Measurements from ENCODE around the gene ANKUB1.
A peak's percentile ranks its signal among the peaks of the same experiment; 100 is the strongest.

ANKUB1 gene

GRCh38 chr3:149808209-149808829 is 16.0 kb upstream of the ANKUB1 start:
- DNase-seq: peak; percentile 76

DNA sequence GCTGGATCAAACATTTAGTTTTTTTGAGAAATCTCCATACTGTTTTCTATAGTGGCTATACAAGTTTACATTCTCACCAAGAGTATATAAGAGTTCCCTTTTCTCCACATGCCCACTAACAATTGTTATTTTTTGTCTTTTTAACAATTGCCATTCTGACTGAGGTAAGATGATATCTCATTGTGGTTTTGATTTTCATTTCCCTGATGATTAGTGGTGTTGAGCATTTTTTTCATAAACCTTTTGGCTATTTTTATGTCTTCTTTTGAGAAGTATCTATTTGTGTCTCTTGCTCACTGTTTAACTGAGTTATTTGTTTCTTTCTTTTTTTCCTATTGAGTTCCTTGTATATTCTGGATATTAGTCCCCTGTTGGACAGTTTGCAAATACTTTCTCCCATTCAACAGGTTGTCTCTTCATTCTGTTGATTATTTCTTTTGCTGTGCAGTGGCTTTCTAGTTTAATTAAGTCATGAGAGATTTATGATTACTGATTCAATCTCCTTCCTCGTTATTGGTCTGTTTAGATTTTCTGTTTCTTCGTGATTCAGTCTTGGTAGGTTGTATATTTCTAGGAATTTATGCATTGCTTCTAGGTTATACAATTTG is 13.9 kb upstream of the ANKUB1 start:
- no peak for DNase-seq

DNA sequence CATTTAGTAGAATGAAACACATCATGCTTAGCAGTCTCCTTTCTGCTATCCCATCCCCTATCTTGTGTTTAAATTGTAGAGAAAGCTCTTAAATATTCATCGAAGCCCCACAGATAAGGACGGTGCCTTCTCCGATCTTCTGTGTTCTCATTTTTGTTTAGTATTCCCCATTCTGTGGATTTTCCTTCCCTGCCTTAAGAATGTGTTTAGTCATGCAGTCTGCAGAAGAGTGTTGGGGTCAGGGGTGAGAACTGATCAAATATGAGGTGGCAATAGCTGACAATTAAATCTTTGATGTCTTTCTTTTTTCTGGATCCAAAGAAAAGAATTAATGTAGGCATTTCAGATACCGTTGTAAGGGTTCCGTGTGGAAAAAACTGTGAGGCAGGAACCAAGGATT is 9.3 kb upstream of the ANKUB1 start:
- DNase-seq: no peak

- DNase-seq: no peak
These were observed 8.8 kb upstream of the ANKUB1 start for GRCh38 chr3:149801195-149801594.

GRCh38 chr3:149800693-149801092 is 8.3 kb upstream of the ANKUB1 start:
- no peak for DNase-seq

GRCh38 chr3:149796026-149796425 is 3.7 kb upstream of the ANKUB1 start:
- DNase-seq: no peak

DNA sequence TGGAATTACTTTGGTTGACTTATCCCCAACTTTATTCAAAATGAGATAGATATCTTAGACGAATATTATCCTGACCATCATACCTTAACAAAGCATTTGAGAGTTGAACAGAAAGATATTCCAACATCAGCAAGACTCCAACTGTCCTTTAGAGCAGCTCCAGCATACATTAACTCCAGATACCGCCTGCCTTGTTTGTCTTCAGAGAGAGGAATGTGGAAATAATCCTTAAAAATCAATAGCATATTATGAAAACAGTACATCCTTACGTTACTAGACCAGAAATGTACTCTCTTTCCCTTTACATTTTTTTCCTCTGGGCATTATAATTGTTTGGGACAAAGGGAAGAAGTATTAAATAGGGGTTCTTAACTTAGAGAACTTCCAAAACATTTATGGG is 1.7 kb downstream of the ANKUB1 start:
- no peak for DNase-seq

GRCh38 chr3:149790268-149790667 is 2.1 kb downstream of the ANKUB1 start:
- peak; percentile 48 for DNase-seq

- DNase-seq: peak; percentile 77
These were observed 8.2 kb downstream of the ANKUB1 start for GRCh38 chr3:149784064-149784704.

- peak; percentile 90 for DNase-seq
These were observed 8.8 kb downstream of the ANKUB1 start for GRCh38 chr3:149783576-149783975.

- DNase-seq: no peak
These were observed 10.6 kb downstream of the ANKUB1 start for GRCh38 chr3:149781741-149782140.

DNA sequence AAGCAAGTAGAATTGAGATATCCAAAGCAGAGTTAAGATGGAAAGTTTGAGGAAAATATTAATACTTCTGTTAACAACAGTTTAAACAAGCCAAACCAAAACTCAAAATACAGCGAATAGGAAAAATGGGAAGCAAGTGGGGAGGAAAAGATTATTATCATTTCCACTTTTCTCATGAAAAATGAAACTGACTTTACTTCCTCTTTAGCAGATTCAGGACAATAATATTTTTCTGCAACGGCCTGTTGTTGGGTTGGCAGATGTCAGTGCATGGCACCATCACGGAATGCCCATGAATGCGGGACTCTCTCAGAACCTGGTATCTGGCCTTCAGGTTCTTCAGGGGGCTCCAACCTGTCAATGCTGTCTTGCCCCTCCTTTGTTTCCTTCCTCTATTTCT is 11.1 kb downstream of the ANKUB1 start:
- DNase-seq: no peak

DNA sequence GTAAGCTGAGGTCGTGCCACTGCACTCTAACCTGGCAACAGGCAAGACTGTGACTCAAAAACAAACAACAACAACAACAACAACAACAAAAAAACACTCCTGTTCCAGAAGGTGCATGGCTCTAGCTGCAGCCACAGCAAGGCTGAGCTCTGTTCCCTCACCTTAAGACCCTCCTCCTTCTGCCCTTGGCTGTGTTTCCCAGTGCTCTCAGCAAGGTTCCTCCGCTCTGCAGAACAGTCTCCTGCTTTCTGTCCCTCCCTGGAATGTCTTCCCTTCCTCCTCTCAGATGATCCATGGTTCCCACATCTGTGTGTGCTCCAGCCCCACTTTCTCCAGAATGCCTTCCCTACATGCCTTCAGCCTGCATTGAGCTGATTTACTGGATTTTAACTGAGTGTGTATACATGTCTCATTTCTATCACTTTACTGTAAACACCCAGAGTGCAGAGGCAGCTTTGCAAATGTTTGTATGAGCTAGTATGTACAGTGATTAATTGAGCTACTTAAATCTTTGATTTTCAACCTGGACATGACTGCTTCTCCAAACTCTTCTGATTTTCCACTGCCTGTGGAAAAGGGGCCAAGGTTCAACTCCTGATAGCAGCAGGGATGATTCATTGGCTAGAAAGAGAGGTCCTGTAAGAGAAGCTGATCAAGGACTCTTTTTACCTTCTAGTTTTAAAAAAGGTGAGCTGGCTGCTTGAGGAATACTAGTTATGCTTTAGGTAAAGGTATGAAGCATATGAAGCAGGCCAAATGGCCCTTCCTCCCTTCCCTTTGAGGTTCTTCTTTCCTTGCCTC is 14.7 kb downstream of the ANKUB1 start:
- DNase-seq: no peak

GRCh38 chr3:149776170-149776569 is 16.2 kb downstream of the ANKUB1 start:
- no peak for DNase-seq

DNA sequence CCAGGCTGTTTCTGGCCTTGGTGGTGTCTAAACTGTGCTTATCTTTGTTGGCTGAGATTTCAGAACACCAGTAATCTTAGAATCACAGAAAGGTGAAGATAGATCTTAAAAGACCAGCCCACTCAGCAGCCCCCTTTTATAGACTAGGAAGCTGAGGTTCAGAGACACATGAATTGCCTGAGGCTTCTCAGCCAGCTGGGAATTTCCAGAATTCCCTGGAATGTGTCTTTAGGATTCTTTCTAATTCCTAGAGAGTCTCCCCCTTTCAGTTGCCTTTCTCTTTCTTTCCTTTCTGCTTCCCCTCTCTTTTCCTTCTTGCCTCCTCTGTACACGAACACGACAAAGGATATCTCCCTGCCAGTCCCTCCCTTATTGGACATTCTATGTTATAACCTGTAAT is 19.5 kb downstream of the ANKUB1 start:
- DNase-seq: no peak

DNA sequence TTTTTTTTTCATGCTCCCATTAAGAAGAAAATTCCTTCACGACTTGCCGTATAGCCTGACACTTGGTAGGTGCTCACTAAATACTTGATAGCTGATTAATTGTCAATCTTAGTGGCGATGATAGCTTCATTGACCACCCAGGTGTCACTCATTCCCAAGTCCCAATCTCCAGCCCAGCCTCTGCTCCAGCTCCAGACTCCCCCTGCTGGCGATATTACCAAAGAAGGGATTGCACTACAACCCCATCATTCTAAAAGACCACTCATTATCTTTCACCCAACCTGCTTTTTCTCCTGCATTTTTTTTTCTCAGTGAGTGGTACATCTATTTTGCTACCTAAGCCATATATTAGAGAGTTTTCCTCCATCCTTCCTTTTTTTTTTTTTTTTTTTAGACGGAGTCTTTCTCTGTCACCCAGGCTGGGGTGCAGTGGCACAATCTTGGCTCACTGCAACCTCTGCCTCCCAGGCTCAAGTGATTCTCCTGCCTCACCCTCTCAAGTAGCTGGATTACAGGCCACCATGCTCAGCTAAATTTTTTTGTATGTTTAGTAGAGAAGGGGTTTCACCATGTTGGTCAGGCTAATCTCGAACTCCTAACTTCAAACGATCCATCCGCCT is 20.6 kb downstream of the ANKUB1 start:
- DNase-seq: peak; percentile 43

DNA sequence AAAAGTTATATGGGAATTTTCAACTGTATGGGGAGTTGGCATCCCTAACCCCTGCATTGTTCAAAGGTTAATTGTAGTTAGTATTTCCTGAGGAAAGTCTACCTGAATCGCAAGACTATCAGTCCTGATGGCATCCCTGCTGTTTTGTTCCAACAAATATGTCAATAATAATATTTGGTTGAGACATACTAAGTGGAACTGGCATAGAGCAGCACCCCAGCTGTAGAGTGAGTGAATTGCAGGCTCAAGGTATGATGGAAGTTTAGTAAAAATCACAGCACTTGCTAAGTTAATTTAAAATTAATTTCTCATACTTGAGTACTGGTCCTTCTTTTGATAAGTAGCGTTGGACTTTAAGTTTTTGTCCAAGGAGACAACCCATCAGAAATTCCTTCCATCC is 22.1 kb downstream of the ANKUB1 start:
- DNase-seq: no peak

DNA sequence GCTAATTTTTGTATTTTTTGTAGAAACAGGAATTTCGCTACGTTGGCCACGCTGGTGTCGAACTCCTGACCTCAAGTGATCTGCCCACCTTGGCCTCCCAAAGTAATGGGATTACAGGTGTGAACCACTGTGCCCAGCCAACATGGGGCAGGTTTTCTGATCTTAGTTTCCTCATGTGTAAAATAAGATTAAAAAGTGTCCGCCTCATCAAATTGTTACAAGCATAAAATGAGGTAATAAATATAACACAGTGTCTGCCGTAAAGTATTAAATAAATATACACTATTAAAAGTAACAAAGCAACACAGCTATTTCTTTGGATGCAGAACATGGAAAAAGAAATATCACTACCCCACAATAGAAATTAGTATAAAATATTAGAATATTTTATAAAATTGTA is 23.6 kb downstream of the ANKUB1 start:
- DNase-seq: no peak

DNA sequence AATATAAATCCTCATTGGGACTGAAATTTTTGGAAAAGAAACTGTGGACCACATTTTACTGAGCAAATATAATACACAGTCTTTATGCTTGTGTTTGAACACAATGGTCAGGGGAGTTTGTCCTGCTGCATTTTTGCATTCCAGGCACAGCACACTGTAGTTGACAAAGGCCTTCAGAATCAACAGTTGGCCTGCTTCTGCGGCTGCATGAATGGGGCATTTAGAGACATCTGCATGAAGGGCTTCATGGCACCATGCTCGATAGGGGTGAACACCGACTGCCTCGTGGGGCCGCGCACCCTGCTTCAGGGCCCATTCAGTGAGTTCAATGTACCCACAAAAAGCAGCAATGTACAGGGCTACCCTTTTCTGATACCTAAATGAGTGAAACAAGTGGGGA is 24.6 kb downstream of the ANKUB1 start:
- DNase-seq: no peak

GRCh38 chr3:149765762-149766334 is 26.5 kb downstream of the ANKUB1 start:
- DNase-seq: peak; percentile 40

DNA sequence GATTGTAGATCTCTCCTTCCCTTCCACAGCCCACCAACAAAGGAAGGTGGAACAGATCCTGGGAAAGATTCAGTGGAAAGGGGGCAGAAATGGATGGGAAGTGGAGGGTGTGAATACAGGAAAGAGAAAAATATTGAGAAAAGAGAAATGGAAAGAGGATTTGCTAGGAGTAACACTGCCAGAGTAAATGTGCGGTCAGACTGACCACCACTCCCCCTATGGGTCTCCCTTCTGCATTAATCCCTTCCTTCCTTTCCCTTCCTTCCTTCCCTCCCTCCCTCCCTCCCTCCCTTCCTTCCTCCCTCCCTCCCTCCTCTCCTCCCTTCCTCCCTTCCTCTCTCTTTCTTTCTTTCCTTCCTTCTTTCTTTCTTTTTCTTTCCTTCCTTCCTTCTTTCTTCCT is 28.1 kb downstream of the ANKUB1 start:
- no peak for DNase-seq

DNA sequence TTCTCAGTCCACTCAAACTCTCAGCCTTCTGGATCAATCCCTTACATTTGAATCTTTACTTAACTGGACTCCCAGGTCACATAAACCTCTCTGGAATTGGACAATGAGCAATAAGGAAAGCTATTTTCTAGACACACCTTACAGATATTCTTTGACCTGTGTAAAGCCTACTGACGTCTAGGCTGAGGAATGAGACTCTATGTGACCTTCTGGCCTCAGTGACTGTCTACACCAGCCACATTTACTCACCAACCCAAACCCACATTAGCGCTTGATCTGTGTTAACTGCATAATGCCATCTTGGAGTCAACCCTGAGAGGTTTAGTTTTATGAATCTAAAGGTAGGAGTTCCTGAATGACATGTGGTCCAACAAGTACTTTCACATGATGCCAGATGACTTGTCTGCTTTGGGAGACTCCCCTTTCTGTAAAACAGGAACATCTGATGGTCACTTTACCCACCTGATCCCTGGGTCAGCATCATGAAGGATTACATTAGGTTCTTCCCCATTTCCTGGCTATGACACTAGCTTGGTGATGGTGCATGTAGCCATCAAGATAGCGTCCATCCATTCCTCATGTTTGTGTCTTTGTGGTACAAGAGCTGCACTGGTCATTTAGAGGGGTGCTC is 28.7 kb downstream of the ANKUB1 start:
- no peak for DNase-seq

Measured in fibroblast of skin of right biceps (primary cell).